GM18907 (cell line): Measurements from ENCODE around the gene ITLN1.
"Not testable (repeated sequence)": the region's sequence is repeated elsewhere in the genome, so short reads cannot be mapped to it uniquely, and the experiment has no call there.

Experiments used
- ATAC-seq: cut with Tn5 transposase; IDR thresholded peaks from one replicate; pipeline ENCODE4 v1.9.1; 2021; ENCODE audit warnings: mild to moderate bottlenecking, moderate library complexity; ENCODE audit not compliant: unreplicated experiment

Gene ITLN1

GRCh38 chr1:160885042-160885441 is at the start of gene ITLN1:
Gene ITLN1 (minus strand): TSS chr1:160885180. CDS start chr1:160884877, 303 bp downstream.
- ATAC-seq, result peak; percentile 9

- ATAC-seq, result not testable (repeated sequence)
Measured at GRCh38 chr1:160933305-160933704, 48.3 kb upstream of the ITLN1 start.

GRCh38 chr1:160925652-160926244 is 40.8 kb upstream of the ITLN1 start:
- ATAC-seq, result no peak

GRCh38 chr1:160924791-160925651 is 40.0 kb upstream of the ITLN1 start:
- ATAC-seq, result no peak

GRCh38 chr1:160916666-160917065 is 31.7 kb upstream of the ITLN1 start:
- no peak for ATAC-seq

DNA sequence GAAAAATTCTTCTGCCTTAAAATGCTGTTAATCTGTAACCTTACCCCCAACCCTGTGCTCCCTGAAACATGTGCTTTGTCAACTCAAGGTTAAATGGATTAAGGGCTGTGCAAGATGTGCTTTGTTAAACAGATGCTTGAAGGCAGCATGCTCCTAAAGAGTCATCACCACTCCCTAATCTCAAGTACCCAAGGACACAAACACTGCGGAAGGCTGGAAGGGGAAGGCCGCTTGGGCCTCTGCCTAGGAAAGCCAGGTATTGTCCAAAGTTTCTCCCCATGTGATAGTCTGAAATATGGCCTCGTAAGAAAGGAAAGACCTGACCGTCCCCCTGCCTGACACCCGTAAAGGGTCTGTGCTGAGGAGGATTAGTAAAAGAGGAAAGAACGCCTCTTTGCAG is 28.2 kb upstream of the ITLN1 start:
- not testable (repeated sequence) for ATAC-seq

DNA sequence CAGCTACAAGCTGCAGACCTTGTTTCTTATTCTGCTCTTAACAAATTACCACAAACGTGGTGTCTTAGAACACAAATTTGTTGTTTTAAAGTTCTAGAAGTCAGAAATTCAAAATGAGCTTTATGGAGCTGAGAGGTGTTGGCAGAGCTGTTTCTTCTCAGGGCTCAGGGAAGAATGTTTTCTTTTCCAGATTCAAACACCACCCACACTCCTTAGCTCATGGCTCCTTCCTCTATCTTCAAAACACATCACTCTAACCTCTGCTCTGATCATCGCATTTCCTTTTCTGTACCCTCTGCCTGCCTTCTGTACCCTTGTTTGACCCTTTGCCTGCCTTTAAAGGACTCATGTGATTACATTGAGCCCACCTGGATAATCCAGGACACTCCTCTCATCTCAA is 26.9 kb upstream of the ITLN1 start:
- no peak for ATAC-seq

DNA sequence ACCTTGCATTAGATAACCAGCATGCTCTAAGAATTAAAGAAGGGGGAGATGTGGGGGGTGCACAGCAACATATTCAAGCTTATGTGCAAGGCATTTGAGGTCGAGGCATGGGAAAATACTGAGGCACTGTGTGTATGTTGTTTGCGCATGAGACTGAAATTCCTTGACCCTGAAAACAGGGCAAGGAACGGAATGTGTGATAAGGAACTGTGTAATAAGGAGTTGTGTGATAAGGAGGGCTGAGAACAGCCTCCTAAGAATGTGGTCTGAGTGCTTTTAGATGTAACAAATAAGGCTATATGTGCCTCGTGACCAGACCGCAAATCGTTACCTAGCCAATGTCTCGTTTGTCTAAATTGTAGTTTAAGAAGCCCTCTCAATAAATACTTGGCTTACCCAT is 26.5 kb upstream of the ITLN1 start:
- ATAC-seq, result no peak

- no peak for ATAC-seq
Measured at GRCh38 chr1:160910170-160910750, 25.3 kb upstream of the ITLN1 start.

DNA sequence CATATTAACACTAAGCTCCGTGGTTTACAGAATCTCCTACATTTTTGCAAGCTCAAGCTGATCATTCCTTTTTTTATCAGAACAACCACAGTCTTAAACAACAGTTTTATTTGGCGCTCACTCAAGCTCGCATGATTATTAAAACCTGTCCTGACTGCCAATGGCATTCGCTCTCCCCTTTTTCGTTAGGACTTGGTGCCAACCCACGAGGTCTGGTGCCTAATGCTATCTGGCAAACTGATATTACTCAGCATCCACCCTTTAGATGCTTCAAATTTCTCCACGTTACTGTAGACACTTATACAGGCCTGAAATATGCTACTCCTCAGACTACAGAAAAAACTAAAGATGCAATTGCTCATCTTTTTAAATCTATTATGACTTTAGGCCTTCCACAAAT is 23.0 kb upstream of the ITLN1 start:
- no peak for ATAC-seq

DNA sequence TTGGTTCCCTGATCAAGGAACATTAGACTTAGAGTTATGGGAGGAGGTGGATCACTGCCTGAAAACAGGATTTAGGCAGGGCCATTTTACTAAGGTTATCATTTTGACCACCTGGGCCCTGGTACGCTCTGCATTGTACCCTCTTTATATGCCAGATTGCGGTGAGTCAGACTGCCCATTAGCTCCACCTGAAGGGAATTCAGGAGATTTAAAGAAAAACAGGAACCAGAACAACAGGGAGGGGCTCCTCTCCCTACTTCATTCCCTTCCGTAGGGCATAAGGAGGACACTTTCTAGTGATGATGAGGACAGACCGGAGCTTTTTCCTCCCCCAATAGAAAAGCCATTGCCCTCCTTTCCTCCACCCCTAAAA is 20.6 kb upstream of the ITLN1 start:
- no peak for ATAC-seq

DNA sequence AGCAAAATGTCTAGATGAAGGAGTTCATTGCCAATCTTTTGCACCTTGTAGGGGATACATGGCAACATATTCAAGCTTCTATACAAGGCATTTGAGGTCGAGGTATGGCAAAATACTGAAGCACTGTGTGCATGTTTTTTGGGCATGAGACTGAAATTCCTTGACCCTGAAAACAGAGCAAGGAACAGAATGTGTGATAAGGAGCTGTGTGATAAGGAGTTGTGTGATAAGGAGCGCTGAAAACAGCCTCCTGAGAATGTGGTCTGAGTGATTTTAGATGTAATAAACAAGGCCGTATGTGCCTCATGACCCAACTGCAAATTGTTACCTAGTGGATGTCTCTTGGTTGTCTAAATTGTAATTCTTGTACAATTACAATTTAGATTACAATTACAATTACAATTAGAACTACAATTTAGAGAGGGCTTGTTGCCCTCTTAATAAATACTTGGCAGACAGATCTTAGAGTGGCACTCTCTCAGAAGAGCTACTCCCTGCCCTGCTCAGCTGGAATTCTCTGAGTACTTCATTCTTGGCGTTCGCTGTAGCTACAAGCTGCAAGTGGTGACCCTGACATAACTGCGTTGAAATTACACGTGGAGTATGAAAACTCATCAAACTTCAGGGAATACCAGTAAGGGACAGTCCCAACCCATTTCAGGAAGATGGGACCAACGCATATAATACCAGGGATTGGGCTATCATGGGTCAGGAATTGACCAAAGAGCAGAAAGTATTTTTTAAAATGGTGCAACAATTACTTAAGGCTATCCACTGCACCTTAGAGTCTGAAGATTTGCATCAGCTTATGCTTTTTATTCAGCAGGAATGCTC is 20.0 kb upstream of the ITLN1 start:
- ATAC-seq, result no peak

- not testable (repeated sequence) for ATAC-seq
Measured at GRCh38 chr1:160902251-160902650, 17.3 kb upstream of the ITLN1 start.

GRCh38 chr1:160901768-160902167 is 16.8 kb upstream of the ITLN1 start:
- ATAC-seq, result no peak

DNA sequence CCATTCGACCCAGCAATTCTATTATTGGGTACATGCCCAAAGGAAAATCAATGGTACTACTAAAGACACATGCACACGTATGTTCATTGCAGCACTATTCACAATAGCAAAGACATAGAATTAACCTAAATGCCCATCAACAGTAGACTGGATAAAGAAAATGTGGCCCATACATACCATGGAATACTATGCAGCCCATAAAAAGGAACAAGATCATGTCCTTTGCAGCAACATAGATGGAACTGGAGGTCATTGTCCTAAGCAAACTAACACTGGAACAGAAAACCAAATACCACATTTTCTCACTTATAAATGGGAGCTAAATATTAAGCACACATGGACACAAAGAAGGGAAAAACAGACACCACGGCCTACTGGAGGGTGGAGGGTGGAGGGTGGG is 15.7 kb upstream of the ITLN1 start:
- ATAC-seq, result not testable (repeated sequence)

GRCh38 chr1:160894368-160895135 is 9.6 kb upstream of the ITLN1 start:
- not testable (repeated sequence) for ATAC-seq

DNA sequence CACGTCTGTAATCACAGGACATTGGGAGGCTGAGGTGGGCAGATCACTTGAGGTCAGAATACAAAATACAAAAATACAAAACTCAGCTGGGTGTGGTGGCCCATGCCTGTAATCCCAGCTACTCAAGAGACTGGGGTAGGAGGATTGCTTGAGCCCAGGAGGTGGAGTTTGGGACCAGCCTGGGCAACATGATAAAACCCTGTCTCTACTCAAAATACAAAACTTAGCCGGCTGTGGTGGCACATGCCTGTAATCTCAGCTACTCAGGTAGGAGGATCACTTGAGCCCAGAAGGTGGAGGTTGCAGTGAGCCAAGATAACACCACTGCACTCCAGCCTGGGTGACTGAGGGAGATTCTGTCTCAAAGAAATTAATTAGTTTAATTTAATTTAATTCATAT is 6.5 kb upstream of the ITLN1 start:
- no peak for ATAC-seq

- no peak for ATAC-seq
Measured at GRCh38 chr1:160888926-160889325, 3.9 kb upstream of the ITLN1 start.

GRCh38 chr1:160887071-160887470 is 2.1 kb upstream of the ITLN1 start:
- no peak for ATAC-seq

DNA sequence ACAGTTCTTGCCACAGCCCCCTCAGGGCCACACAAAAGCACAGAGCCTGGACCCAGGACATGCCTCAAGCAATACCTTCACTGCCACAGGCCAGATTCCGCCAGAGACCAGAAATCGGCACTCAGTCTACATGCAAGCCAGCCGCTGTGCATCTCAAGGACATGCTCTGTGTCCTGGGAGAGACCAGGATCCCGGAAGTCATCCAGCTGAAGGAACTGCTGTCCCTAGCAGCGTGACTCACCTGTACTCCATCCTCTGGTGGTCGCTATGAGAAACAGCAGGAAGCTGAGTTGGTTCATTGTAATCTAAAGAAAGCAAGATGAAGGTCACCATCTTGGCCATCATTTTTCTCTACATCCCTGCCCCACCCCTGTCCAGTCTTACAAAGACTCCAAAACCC is 401 bp downstream of the ITLN1 start:
- peak; percentile 60 for ATAC-seq
